Caco-2 (cell line): ENCODE data around the gene ASTN2. TPM values are rescaled to one million over a fixed set of nuclear protein-coding genes. Genes with fewer than 3 reads are reported as not detected.

Experiments used
- BruUV-seq: library from RNA; stranded (reverse); fragments of 400-500 nt; replicated peaks from 2 replicates; lab custom pipeline; 2021; lab: Mats Ljungman, UMichigan
- CTCF ChIA-PET: fragments of 300-600 bp; sonication (Branson Sonifier 250); formaldehyde crosslinking; loops from one replicate; lab custom pipeline; 2022; ENCODE audit warnings: antibody characterized with exemption; lab: Charles Lee
- POLR2A ChIA-PET: fragments of 300-600 bp; sonication (Branson Sonifier 250); formaldehyde crosslinking; loops from one replicate; lab custom pipeline; 2022; ENCODE audit warnings: antibody characterized with exemption; lab: Charles Lee
- DNase-seq, 2 experiments: peaks; one replicate each; pipeline versions ENCODE4 v3.0.0 to v3.0.0-alpha.2; 2020 to 2022
- H3K27me3 ChIP-seq: replicated peaks from 2 replicates; pipeline ENCODE4 v1.6.0; 2011; ENCODE audit warnings: low read length; ENCODE audit not compliant: control insufficient read depth, insufficient read depth
- H3K36me3 ChIP-seq: 2 replicates; pipeline ENCODE4 v1.5.1; 2011; ENCODE audit warnings: low read length; ENCODE audit not compliant: control insufficient read depth, insufficient read depth
- H3K4me1 ChIP-seq: fragments of 250-450 bp; sonication (Bioruptor Pico); 2 replicates; pipeline ENCODE4 v1.5.1; 2020; ENCODE audit warnings: mild to moderate bottlenecking
- H3K4me3 ChIP-seq: 2 replicates; pipeline ENCODE4 v1.5.1; 2011; ENCODE audit warnings: low read depth, mild to moderate bottlenecking, control low read depth, low read length
- H3K9me3 ChIP-seq: fragments of 250-450 bp; sonication (Bioruptor Pico); 2 replicates; pipeline ENCODE4 v1.5.1; 2020; ENCODE audit warnings: mild to moderate bottlenecking, moderate library complexity
- H3K27ac Mint-ChIP-seq: one replicate; pipeline ENCODE4 v1.8.0; 2022; ENCODE audit warnings: mixed read lengths; ENCODE audit not compliant: unreplicated experiment
- H3K27me3 Mint-ChIP-seq: one replicate; pipeline ENCODE4 v1.8.0; 2022; ENCODE audit warnings: mixed read lengths; ENCODE audit not compliant: insufficient read depth, unreplicated experiment
- H3K36me3 Mint-ChIP-seq: one replicate; pipeline ENCODE4 v1.8.0; 2022; ENCODE audit warnings: mild to moderate bottlenecking, mixed read lengths; ENCODE audit not compliant: insufficient read depth, unreplicated experiment
- H3K4me1 Mint-ChIP-seq: one replicate; pipeline ENCODE4 v1.8.0; 2022; ENCODE audit warnings: low read depth, mixed read lengths; ENCODE audit not compliant: unreplicated experiment
- H3K4me3 Mint-ChIP-seq: one replicate; pipeline ENCODE4 v1.8.0; 2022; ENCODE audit warnings: mild to moderate bottlenecking, moderate library complexity, mixed read lengths; ENCODE audit not compliant: unreplicated experiment
- H3K9me3 Mint-ChIP-seq: one replicate; pipeline ENCODE4 v1.8.0; 2022; ENCODE audit warnings: mixed read lengths; ENCODE audit not compliant: unreplicated experiment
- intact Hi-C: fragments of 100-400 bp; cut with micrococcal nuclease; formaldehyde crosslinking; loops from one replicate; pipeline ENCODE4 v1.10.0; 2022; ENCODE audit not compliant: unreplicated experiment
- total RNA-seq: library from RNA; stranded (reverse); gene quantifications from 2 replicates; pipeline ENCODE4 v1.2.3, GENCODE V29; 2022
- TF ChIP-seq, protein P1 (sequence below), 2 experiments: fragments of 200-600 bp in 1 of 2; IDR thresholded peaks; 1 replicate in 1 of 2; 2 replicates in 1 of 2; pipeline versions ENCODE4 v1.5.1 to v1.8.0; 2011 to 2022; ENCODE audit warnings: antibody characterized with exemption in 1 of 2, control low read depth in 1 of 2, inconsistent platforms in 1 of 2, low read depth in 1 of 2, low read length in 1 of 2, mild to moderate bottlenecking in 1 of 2, moderate library complexity in 1 of 2; ENCODE audit not compliant: insufficient read depth in 1 of 2, severe bottlenecking in 1 of 2, unreplicated experiment in 1 of 2

ASTN2 gene
- total RNA-seq, 1 experiment from 2014 or later, result 12.7 TPM

DNA sequence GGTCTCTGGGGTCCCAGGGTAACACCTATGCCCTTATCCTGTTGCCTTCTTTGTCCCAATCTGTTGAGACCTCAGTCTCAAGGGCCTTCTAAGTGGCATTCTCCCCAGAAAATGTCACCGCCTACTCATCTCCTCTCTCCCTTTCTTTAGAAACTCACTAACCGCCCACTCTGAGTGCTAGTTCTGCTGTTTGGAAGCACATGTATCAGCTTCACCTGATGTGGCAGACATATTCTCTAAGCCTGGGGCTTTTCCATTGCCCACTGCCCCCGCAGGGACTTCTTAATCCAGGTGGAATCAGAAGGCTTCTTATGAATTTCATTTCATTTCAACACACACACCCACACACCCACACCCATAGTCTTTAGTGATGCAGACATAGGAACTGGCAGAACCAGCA is 165.1 kb downstream of the ASTN2 start:
- TF ChIP-seq, protein P1, sequence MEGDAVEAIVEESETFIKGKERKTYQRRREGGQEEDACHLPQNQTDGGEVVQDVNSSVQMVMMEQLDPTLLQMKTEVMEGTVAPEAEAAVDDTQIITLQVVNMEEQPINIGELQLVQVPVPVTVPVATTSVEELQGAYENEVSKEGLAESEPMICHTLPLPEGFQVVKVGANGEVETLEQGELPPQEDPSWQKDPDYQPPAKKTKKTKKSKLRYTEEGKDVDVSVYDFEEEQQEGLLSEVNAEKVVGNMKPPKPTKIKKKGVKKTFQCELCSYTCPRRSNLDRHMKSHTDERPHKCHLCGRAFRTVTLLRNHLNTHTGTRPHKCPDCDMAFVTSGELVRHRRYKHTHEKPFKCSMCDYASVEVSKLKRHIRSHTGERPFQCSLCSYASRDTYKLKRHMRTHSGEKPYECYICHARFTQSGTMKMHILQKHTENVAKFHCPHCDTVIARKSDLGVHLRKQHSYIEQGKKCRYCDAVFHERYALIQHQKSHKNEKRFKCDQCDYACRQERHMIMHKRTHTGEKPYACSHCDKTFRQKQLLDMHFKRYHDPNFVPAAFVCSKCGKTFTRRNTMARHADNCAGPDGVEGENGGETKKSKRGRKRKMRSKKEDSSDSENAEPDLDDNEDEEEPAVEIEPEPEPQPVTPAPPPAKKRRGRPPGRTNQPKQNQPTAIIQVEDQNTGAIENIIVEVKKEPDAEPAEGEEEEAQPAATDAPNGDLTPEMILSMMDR (IDR thresholded peaks at IDR 0.05; ENCODE audit: insufficient read depth in 1 of 2, low read depth in 1 of 2, low read length in 1 of 2, severe bottlenecking in 1 of 2, unreplicated experiment in 1 of 2), result no peak
- Mint-ChIP-seq H3K9me3 (no peaks in the 10 kb centered on the region), H3K4me3 (no peak overlapping the region), H3K4me1 (no peaks in the 10 kb centered on the region), H3K27ac (no peak overlapping the region), H3K36me3 (no peaks in the 10 kb centered on the region), H3K27me3 (peaks cover 18% of the 10 kb centered on the region)
- no peak for DNase-seq
- POLR2A ChIA-PET, result no interaction called here
- no TSS peak for BruUV-seq
- CTCF ChIA-PET, result no interaction called here
- Histone ChIP-seq H3K27me3 (no peaks in the 10 kb centered on the region), H3K36me3 (no peaks in the 10 kb centered on the region), H3K4me1 (no peaks in the 10 kb centered on the region), H3K9me3 (no peaks in the 10 kb centered on the region), H3K4me3 (no peak overlapping the region)
- intact Hi-C loops, result loop anchor here (5.0 kb wide), 1 partner anchor 163 kb away; no protein-coding TSS in a partner anchor

DNA sequence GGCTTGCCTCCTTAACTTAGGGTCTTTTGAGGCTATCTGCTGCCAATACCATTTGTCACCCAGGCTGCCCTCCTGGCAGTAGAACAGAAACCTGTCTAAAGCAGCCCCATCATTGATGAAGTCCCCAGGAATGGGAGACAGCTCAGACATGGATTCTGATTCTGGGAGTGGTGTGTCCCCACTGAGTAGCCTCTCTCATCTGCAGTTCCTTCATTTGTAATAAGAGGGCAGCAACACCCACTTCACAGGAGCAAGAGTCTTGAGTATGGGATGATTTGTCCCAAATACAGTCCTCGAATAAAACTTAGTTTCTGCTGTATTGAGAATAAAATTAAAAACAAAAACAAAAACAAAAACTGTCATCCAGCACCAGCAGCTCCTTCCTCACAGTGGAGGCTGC is 167.6 kb downstream of the ASTN2 start:
- TF ChIP-seq, protein P1 (IDR thresholded peaks at IDR 0.05; ENCODE audit: insufficient read depth in 1 of 2, low read depth in 1 of 2, low read length in 1 of 2, severe bottlenecking in 1 of 2, unreplicated experiment in 1 of 2), result peak; percentile 31 to 41
- H3K27me3 Mint-ChIP-seq, result peaks cover 18% of the 10 kb centered on the region
- H3K9me3 ChIP-seq, result no peaks in the 10 kb centered on the region

DNA sequence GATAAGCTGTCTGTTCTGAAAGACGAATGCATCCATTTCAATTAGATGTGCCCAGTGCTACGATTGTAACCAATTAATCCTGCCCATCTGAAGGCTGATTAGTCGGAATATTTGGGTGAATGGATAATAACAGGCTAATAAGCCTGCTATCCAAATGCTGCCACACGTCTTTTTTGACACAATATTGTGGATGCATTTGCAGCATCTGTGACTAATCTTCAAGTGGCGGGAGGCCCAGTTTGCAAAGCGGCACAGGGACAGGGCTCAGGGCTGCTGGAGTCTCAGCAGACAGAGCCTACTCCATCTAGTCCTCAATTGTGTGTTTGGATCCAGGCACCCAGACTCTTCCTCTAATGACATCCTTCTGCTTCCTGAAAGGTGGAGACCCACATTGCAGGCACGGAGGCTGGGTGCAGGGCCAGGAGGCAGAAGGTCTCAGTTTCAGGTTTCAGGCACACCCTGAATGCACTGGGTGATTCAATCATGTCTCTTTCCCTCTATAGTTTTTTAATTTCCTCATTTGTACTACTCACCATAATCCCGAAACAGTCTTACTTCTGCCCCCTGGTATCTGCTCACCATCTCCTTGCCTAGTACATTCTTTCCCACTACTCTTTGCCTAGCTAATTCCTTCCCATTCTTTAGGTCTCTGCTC is 169.6 kb downstream of the ASTN2 start:
- no peak overlapping the region for H3K4me3 ChIP-seq
- TF ChIP-seq, protein P1 (IDR thresholded peaks at IDR 0.05; ENCODE audit: insufficient read depth in 1 of 2, low read depth in 1 of 2, low read length in 1 of 2, severe bottlenecking in 1 of 2, unreplicated experiment in 1 of 2), result no peak
- no peak overlapping the region for H3K4me3 Mint-ChIP-seq
- DNase-seq, result no peak
- H3K9me3 ChIP-seq, result no peaks in the 10 kb centered on the region
- no peaks in the 10 kb centered on the region for H3K36me3 Mint-ChIP-seq
- POLR2A ChIA-PET, result no interaction called here
- no peaks in the 10 kb centered on the region for H3K4me1 Mint-ChIP-seq
- no peaks in the 10 kb centered on the region for H3K9me3 Mint-ChIP-seq
- no peak overlapping the region for H3K27ac Mint-ChIP-seq
- CTCF ChIA-PET, result interaction anchor here (0.8 kb wide), 1 partner anchor 1090 kb away, joined by 3 read pairs; no protein-coding TSS in a partner anchor
- H3K27me3 ChIP-seq, result no peaks in the 10 kb centered on the region; the same call in 1 of the 2 replicates
- H3K36me3 ChIP-seq, result no peaks in the 10 kb centered on the region
- no TSS peak for BruUV-seq
- peaks cover 12% of the 10 kb centered on the region for H3K27me3 Mint-ChIP-seq
- intact Hi-C loops, result loop anchor here (5.0 kb wide), 1 partner anchor 167 kb away; no protein-coding TSS in a partner anchor
- no peaks in the 10 kb centered on the region for H3K4me1 ChIP-seq

More for the DNA sequence above, 167.6 kb downstream of the ASTN2 start:
- H3K4me3 Mint-ChIP-seq, result no peak overlapping the region
- no peaks in the 10 kb centered on the region for H3K36me3 Mint-ChIP-seq
- no peak overlapping the region for H3K27ac Mint-ChIP-seq
- Histone ChIP-seq H3K4me3 (no peak overlapping the region), H3K4me1 (no peaks in the 10 kb centered on the region), H3K36me3 (no peaks in the 10 kb centered on the region), H3K27me3 (no peaks in the 10 kb centered on the region)
- no TSS peak for BruUV-seq
- intact Hi-C loops, result loop anchor here (5.0 kb wide), 1 partner anchor 165 kb away; no protein-coding TSS in a partner anchor
- POLR2A ChIA-PET, result no interaction called here
- no peaks in the 10 kb centered on the region for H3K4me1 Mint-ChIP-seq
- H3K9me3 Mint-ChIP-seq, result no peaks in the 10 kb centered on the region
- peak in 1 of 2 experiments; percentile 29 for DNase-seq
- CTCF ChIA-PET, result no interaction called here
